Astrocyte of the spinal cord (primary cell): ENCODE measurements around the gene TSPAN4.

ENCODE experiments used
- DNase-seq: peaks from one replicate; pipeline ENCODE4 v3.0.0; 2011; ENCODE audit warnings: low read depth, low spot score
- H3K4me3 ChIP-seq: 2 replicates; pipeline ENCODE4 v1.5.1; 2011; ENCODE audit warnings: low read depth, mild to moderate bottlenecking, low read length, moderate library complexity
- in situ Hi-C: cut with HindIII; loops from 2 replicates; pipeline ENCODE4 v1.10.0; 2017; ENCODE audit warnings: low sequenced_read_pairs
- TF ChIP-seq, protein P1 (sequence below): IDR thresholded peaks from 2 replicates; pipeline ENCODE4 v1.5.1; 2012; ENCODE audit warnings: low read depth, mild to moderate bottlenecking, low read length, inconsistent platforms

Gene TSPAN4

GRCh38 chr11:858762-859339 lies 16.2 kb downstream of the TSPAN4 start:
- in situ Hi-C loops = no loop called here
- no peak overlapping the region for H3K4me3 ChIP-seq
- TF ChIP-seq, protein P1, sequence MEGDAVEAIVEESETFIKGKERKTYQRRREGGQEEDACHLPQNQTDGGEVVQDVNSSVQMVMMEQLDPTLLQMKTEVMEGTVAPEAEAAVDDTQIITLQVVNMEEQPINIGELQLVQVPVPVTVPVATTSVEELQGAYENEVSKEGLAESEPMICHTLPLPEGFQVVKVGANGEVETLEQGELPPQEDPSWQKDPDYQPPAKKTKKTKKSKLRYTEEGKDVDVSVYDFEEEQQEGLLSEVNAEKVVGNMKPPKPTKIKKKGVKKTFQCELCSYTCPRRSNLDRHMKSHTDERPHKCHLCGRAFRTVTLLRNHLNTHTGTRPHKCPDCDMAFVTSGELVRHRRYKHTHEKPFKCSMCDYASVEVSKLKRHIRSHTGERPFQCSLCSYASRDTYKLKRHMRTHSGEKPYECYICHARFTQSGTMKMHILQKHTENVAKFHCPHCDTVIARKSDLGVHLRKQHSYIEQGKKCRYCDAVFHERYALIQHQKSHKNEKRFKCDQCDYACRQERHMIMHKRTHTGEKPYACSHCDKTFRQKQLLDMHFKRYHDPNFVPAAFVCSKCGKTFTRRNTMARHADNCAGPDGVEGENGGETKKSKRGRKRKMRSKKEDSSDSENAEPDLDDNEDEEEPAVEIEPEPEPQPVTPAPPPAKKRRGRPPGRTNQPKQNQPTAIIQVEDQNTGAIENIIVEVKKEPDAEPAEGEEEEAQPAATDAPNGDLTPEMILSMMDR = no peak
- no peak for DNase-seq

DNA sequence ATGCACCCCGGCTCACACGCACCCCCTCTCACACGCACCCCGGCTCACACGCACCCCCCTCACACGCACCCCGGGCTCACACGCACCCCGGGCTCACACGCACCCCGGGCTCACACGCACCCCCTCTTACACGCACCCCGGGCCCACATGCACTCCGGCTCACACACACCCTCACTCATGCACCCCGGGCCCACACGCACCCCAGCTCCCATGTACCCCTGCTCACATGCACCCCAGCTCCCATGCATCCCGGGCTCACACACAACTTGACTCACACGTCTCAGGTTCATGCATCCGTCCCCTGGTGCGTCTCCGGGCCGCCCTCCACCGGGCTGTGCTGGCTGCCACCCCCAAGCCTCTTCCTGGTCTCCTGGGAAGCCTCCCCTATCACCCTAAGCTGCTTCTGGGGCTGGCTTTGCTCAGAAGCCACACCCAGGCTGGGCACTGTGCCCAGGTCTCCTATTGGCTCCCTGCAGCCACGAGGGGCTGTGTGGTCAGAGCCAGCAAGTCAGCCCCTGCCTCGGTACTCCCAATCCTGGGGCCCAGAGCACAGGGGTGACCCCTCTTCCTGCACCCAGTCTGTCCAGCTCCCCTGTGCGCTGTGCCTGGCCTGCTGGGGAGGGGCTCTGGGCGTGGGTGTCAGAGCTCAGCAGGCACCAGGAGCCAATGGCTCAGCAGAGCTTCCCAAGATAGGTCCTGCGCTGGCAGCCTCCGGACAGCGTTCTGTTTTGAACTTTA lies 16.9 kb downstream of the TSPAN4 start:
- TF ChIP-seq, protein P1 = no peak
- in situ Hi-C loops = no loop called here
- DNase-seq = peak; percentile 84
- H3K4me3 ChIP-seq = peak overlapping the region; percentile 5

DNA sequence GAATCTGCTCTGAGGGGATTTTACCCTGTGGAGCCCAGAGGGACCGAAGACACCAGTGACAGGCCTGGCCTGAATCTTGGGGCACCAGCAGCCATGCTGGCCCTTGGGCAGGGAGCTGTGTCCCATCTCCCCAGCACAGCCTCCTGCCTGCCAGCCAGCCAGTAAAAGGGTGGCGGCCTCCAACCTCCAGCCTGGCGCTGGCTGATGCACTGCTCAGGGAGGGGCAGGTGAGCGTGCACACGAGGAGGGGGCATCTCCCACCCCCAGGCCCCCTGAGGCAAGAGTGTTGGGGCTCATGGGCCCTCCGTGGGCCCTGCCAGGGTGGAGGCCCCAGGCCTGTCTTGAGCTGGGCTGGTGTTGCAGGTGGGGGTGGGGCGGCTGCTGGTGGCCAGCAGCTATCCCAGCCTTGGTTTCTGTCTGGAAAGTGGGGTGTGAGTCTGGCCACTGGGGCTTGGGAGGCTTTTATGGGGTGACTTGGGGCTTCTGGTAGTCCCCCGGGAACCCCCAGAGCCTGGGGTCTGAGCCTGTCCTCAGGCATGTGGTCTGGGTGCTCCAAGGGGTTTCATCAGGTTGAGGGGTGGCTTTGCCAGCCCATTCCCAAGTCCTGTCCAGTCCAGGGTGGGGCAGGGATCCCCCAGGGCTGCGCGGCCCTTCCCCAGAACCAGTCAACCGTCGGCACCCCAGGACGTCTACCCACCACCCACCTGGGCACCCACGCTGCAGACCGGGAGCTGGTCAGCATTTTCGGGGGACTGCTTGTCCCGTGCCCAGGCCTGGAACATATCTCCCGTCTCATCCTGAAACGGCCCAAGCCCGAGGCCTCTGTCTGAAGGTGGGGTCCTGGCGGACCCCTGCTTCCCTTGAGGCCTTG lies 17.8 kb downstream of the TSPAN4 start:
- in situ Hi-C loops = no loop called here
- TF ChIP-seq, protein P1 = no peak
- no peak overlapping the region for H3K4me3 ChIP-seq
- no peak for DNase-seq

GRCh38 chr11:861105-861479 lies 18.4 kb downstream of the TSPAN4 start:
- no peak for DNase-seq
- in situ Hi-C loops = no loop called here
- TF ChIP-seq, protein P1 = no peak
- H3K4me3 ChIP-seq = no peak overlapping the region

DNA sequence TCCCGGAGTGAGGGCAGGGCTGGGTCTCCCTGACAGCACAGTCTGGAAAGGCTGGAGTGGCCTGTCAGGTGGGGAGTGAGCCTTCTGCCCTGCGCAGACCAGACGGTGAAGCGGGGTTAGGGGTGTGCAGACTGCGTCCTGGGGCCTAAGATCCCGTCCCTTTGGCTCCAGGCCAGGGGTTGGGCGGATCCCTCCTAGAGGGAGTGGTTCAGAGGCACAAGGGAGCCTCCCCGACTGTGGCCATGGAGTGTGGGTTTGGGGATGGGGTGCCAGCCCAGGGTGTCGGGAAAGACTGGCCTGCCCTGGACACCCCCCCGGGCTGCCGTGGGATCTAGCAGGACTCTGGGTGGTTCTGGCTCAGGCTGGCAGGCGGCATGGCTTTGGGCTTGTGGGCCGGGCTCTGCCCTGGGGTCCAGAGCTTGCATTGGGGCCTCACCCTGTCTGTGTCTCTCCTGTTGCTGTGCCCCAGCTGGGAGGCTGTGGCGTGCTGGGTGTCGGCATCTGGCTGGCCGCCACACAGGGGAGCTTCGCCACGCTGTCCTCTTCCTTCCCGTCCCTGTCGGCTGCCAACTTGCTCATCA lies 19.5 kb downstream of the TSPAN4 start:
- TF ChIP-seq, protein P1 = no peak
- H3K4me3 ChIP-seq = no peak overlapping the region
- in situ Hi-C loops = no loop called here
- no peak for DNase-seq

DNA sequence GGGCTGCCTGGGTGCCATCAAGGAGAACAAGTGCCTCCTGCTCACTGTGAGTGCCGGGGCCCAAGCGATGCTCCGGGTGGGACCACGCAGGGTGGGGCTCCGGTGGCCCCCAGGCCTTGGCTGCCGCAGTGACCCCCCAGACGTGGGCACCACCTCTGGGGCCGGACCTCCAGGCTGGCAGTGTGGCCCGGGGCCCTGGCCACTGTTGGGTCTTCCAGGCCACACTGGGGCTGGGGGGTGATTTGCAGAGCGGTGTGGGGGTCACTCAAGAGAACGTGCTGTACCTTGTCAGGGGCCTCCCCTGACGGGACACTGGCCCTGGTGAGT lies 20.0 kb downstream of the TSPAN4 start:
- no peak for DNase-seq
- in situ Hi-C loops = no loop called here

More for the DNA sequence above, 20.0 kb downstream of the TSPAN4 start:
- TF ChIP-seq, protein P1 = no peak
- no peak overlapping the region for H3K4me3 ChIP-seq
